ENCODE data around the gene RASSF9.

Gene RASSF9

DNA sequence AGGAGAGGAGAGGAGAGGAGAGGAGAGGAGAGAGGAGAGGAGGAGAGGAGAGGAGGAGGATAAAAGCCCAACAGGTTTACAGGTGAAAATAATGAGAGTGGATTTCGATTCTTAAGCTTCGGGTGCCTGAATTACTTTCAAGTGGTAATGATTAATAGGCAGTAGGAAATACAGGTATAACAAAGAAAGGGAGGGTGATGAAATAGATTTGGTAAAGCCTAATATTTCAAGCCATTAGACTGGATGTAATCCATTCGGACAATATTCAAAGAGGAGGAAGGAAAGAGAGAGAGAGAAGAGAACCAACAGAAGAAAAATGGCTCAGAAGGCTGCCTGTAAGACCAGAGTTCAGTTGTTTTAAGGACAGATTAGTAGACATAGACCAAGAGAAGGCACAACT, 76.6 kb downstream of the RASSF9 start:
- no peak for TF ChIP-seq REST (IDR thresholded peaks at IDR 0.05; ENCODE audit: insufficient read depth in 1 of 2, low read depth in 2 of 2, low read length in 2 of 2)
- no peak for TF ChIP-seq SIN3A (IDR thresholded peaks at IDR 0.05; ENCODE audit: borderline replicate concordance, insufficient read depth, low read length)

DNA sequence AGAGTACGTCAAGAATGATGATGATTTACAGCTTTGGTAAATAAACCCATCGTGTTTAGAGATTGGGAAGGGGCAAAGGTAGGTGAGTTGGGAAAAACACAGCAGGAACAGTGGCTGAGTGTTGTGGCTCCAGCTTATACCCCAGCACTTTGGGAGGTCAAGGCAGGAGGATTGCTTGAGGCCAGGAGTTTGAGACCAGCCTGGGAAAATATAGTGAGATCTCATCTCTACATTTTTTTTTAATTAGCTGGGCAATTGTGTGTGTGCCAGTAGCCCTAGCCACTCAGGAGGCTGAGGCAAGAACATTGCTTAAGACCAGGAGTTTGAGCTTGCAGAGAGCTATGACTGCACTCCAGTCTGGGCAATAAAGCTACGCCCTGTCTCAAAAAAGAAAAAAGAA, 77.1 kb downstream of the RASSF9 start:
- TF ChIP-seq SIN3A (IDR thresholded peaks at IDR 0.05; ENCODE audit: borderline replicate concordance, insufficient read depth, low read length), result no peak
- no peak for TF ChIP-seq TAF1 (IDR thresholded peaks at IDR 0.05; ENCODE audit: borderline replicate concordance, insufficient read depth, low read length)
- no peak for TF ChIP-seq POLR2AphosphoS5 (IDR thresholded peaks at IDR 0.05; ENCODE audit: low read depth, low read length)
- TF ChIP-seq REST (IDR thresholded peaks at IDR 0.05; ENCODE audit: insufficient read depth in 1 of 2, low read depth in 2 of 2, low read length in 2 of 2), result no peak
- no peak for TF ChIP-seq FOXP2 (optimal IDR thresholded peaks at IDR 0.05; ENCODE audit: borderline replicate concordance, extremely low read depth, extremely low read length, insufficient read depth)

- TF ChIP-seq REST (IDR thresholded peaks at IDR 0.05; ENCODE audit: insufficient read depth in 1 of 2, low read depth in 2 of 2, low read length in 2 of 2) (no peak), FOXP2 (optimal IDR thresholded peaks at IDR 0.05; ENCODE audit: borderline replicate concordance, extremely low read depth, extremely low read length, insufficient read depth) (no peak), POLR2AphosphoS5 (IDR thresholded peaks at IDR 0.05; ENCODE audit: low read depth, low read length) (no peak), SIN3A (IDR thresholded peaks at IDR 0.05; ENCODE audit: borderline replicate concordance, insufficient read depth, low read length) (no peak), TAF1 (IDR thresholded peaks at IDR 0.05; ENCODE audit: borderline replicate concordance, insufficient read depth, low read length) (no peak)
These were observed 80.4 kb downstream of the RASSF9 start for GRCh38 chr12:85755760-85756159.
